GM23338 (cell line): ENCODE measurements around the gene BBS1. TPM values are rescaled to one million over a fixed set of nuclear protein-coding genes. Genes with fewer than 3 reads are reported as not detected.

Source experiments
- ATAC-seq: fragments of 200-7000 bp; cut with Tn5 transposase; 3 replicates; pipeline ENCODE4 v1.9.1; 2020
- DNase-seq: peaks from one replicate; pipeline ENCODE4 v3.0.0-alpha.2; 2015; ENCODE audit warnings: low spot score
- H2AFZ ChIP-seq: fragments of 200-600 bp; sonication (generic); 2 replicates; pipeline ENCODE4 v1.8.0; 2016; ENCODE audit warnings: antibody characterized with exemption, mild to moderate bottlenecking, moderate library complexity
- H3F3A ChIP-seq: fragments of 200-600 bp; sonication (generic); replicated peaks from 2 replicates; pipeline ENCODE4 v1.8.0; 2017; ENCODE audit warnings: antibody characterized with exemption, mixed run types, low read depth
- H3K27ac ChIP-seq: fragments of 200-600 bp; sonication (generic); 2 replicates; pipeline ENCODE4 v1.6.1; 2016; ENCODE audit warnings: low read depth
- H3K27me3 ChIP-seq: fragments of 200-600 bp; sonication (generic); 2 replicates; pipeline ENCODE4 v1.8.0; 2016; ENCODE audit warnings: mild to moderate bottlenecking, mixed run types, moderate library complexity; ENCODE audit not compliant: insufficient read depth
- H3K36me3 ChIP-seq: fragments of 200-600 bp; sonication (generic); 2 replicates; pipeline ENCODE4 v1.8.0; 2016; ENCODE audit warnings: mild to moderate bottlenecking; ENCODE audit not compliant: insufficient read depth
- H3K4me1 ChIP-seq: fragments of 200-600 bp; sonication (generic); 2 replicates; pipeline ENCODE4 v1.8.0; 2016; ENCODE audit warnings: mild to moderate bottlenecking, moderate library complexity; ENCODE audit not compliant: insufficient read depth
- H3K4me2 ChIP-seq: fragments of 200-600 bp; sonication (generic); 2 replicates; pipeline ENCODE4 v1.7.1; 2017; ENCODE audit warnings: mixed run types
- H3K4me3 ChIP-seq: fragments of 200-600 bp; sonication (generic); 2 replicates; pipeline ENCODE4 v1.6.1; 2016; ENCODE audit warnings: mixed run types
- H3K79me2 ChIP-seq: fragments of 200-600 bp; sonication (generic); replicated peaks from 2 replicates; pipeline ENCODE4 v1.8.0; 2017; ENCODE audit warnings: mild to moderate bottlenecking; ENCODE audit not compliant: insufficient read depth
- H3K9me2 ChIP-seq: fragments of 200-600 bp; sonication (generic); 2 replicates; pipeline ENCODE4 v1.8.0; 2017; ENCODE audit not compliant: insufficient read depth
- H4K20me1 ChIP-seq: fragments of 200-600 bp; sonication (generic); replicated peaks from 2 replicates; pipeline ENCODE4 v1.8.0; 2017; ENCODE audit warnings: mild to moderate bottlenecking; ENCODE audit not compliant: insufficient read depth
- H3K27ac Mint-ChIP-seq: 2 replicates; pipeline ENCODE4 v1.8.0; 2020; ENCODE audit warnings: inconsistent platforms, mild to moderate bottlenecking, moderate library complexity, mixed read lengths
- H3K27me3 Mint-ChIP-seq: 3 replicates; pipeline ENCODE4 v1.8.0; 2022; ENCODE audit warnings: low read depth, mild to moderate bottlenecking, moderate library complexity, mixed read lengths, inconsistent platforms; ENCODE audit not compliant: insufficient read depth, poor library complexity
- H3K36me3 Mint-ChIP-seq: 3 replicates; pipeline ENCODE4 v1.8.0; 2021; ENCODE audit warnings: low read depth, mild to moderate bottlenecking, inconsistent platforms, moderate library complexity, mixed read lengths
- H3K4me1 Mint-ChIP-seq: 3 replicates; pipeline ENCODE4 v1.8.0; 2020; ENCODE audit warnings: mild to moderate bottlenecking, inconsistent platforms, mixed read lengths
- H3K4me3 Mint-ChIP-seq: 3 replicates; pipeline ENCODE4 v1.8.0; 2021; ENCODE audit warnings: moderate library complexity, mild to moderate bottlenecking, inconsistent platforms, mixed read lengths
- H3K9me3 Mint-ChIP-seq: 3 replicates; pipeline ENCODE4 v1.8.0; 2020; ENCODE audit warnings: moderate library complexity, mild to moderate bottlenecking, inconsistent platforms, mixed read lengths
- CREB1 ChIP-seq: fragments of 250-450 bp; sonication (Bioruptor Pico); IDR thresholded peaks from 2 replicates; pipeline ENCODE4 v1.5.0; 2020; ENCODE audit warnings: low read depth, mild to moderate bottlenecking, moderate library complexity
- EZH2 ChIP-seq: fragments of 200-600 bp; sonication (generic); IDR thresholded peaks from one replicate; pipeline ENCODE4 v1.8.0; 2017; ENCODE audit warnings: antibody characterized with exemption, mild to moderate bottlenecking, low read depth; ENCODE audit not compliant: unreplicated experiment
- EZH2phosphoT487 ChIP-seq: fragments of 200-600 bp; sonication (generic); IDR thresholded peaks from one replicate; pipeline ENCODE4 v1.8.1; 2018; ENCODE audit warnings: antibody characterized with exemption; ENCODE audit not compliant: unreplicated experiment
- JUNB ChIP-seq: IDR thresholded peaks from one replicate; pipeline ENCODE4 v1.6.1; 2016; ENCODE audit warnings: antibody characterized with exemption; ENCODE audit not compliant: unreplicated experiment
- NANOG ChIP-seq: IDR thresholded peaks from 2 replicates; pipeline ENCODE4 v1.6.1; 2016; ENCODE audit warnings: antibody characterized with exemption, borderline replicate concordance
- POLR2AphosphoS5 ChIP-seq: IDR thresholded peaks from 2 replicates; pipeline ENCODE4 v1.6.1; 2016; ENCODE audit warnings: antibody characterized with exemption, low read depth
- STAT1 ChIP-seq: IDR thresholded peaks from one replicate; pipeline ENCODE4 v1.6.1; 2016; ENCODE audit warnings: antibody characterized with exemption; ENCODE audit not compliant: unreplicated experiment
- ZNF114 ChIP-seq: fragments of 250-450 bp; sonication (Bioruptor Pico); IDR thresholded peaks from 2 replicates; pipeline ENCODE4 v1.5.0; 2020; ENCODE audit warnings: mild to moderate bottlenecking, moderate library complexity
- ZNF331 ChIP-seq: fragments of 250-450 bp; sonication (Bioruptor Pico); IDR thresholded peaks from 2 replicates; pipeline ENCODE4 v1.5.0; 2020; ENCODE audit warnings: low read depth, mild to moderate bottlenecking, moderate library complexity
- polyA plus RNA-seq: library from polyadenylated mRNA; unstranded; fragments of >200 nt; fragmentation: Nextera tagmentation; extraction: Ambion mirVana; gene quantifications from 2 replicates; pipeline ENCODE4 v1.2.1, GENCODE V29; 2016
- total RNA-seq: library from RNA; depleted of rRNA; stranded (reverse); fragments of >200 nt; shearing (Covaris generic); gene quantifications from 2 replicates; pipeline ENCODE4 v1.2.3, GENCODE V29; 2014
- TF ChIP-seq, protein P1 (sequence below): fragments of 250-450 bp; sonication (Bioruptor Pico); IDR thresholded peaks from 2 replicates; pipeline ENCODE4 v1.5.0; 2020; ENCODE audit warnings: mild to moderate bottlenecking, moderate library complexity
- TF ChIP-seq, protein P2 (sequence below): IDR thresholded peaks from one replicate; pipeline ENCODE4 v1.6.1; 2018; ENCODE audit warnings: antibody characterized with exemption; ENCODE audit not compliant: unreplicated experiment
- TF ChIP-seq, protein P3 (sequence below): IDR thresholded peaks from 2 replicates; pipeline ENCODE4 v1.6.1; 2016; ENCODE audit warnings: antibody characterized with exemption
- TF ChIP-seq, protein P4 (sequence below), 2 experiments: fragments of 200-600 bp in 1 of 2; sonication (generic) in 1 of 2; conservative IDR thresholded peaks; 2 replicates each; pipeline versions ENCODE4 v1.5.1 to v1.6.1; 2016 to 2017; ENCODE audit warnings: antibody characterized with exemption in 2 of 2, low read depth in 2 of 2, mild to moderate bottlenecking in 2 of 2, moderate library complexity in 1 of 2

Gene BBS1
- total and polyA plus RNA-seq, 2 experiments from 2014 or later, result 11.6 to 41.3 TPM

DNA sequence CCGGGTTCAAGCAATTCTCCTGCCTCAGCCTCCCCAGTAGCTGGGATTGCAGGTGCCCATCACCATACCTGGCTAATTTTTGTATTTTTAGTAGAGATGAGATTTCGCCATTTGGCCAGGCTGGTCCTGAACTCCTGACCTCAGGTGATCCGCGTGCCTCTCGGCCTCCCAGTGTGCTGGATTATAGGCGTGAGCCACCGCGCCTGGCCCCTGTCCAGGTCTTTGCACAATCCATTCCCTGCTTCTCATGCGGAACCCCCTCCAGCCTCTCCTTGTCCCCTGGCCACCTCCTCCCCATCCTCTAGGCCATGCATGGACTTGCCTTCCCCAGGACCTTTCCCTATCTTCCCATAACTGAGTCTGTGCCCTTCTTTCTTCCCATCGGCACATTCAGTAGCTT, 21.5 kb upstream of the BBS1 start:
- Histone ChIP-seq H3K27me3 (no peaks in the 10 kb centered on the region), H3K27ac (no peak overlapping the region), H3F3A (0 out of 2 replicates have a peak, but pooled peaks cover 6% of the 10 kb centered on the region), H3K9me2 (no peaks in the 10 kb centered on the region), H4K20me1 (no peaks in the 10 kb centered on the region), H3K36me3 (0 out of 2 replicates have a peak, but pooled peaks cover under 1% of the 10 kb centered on the region), H3K4me2 (no peak overlapping the region), H3K4me3 (no peak overlapping the region), H3K79me2 (no peaks in the 10 kb centered on the region), H2AFZ (no peak overlapping the region), H3K4me1 (peaks cover 5% of the 10 kb centered on the region)
- TF ChIP-seq CREB1 (CRISPR knock-in tag) (no peak), ZNF114 (CRISPR knock-in tag) (no peak), POLR2AphosphoS5 (no peak), EZH2phosphoT487 (no peak), ZNF331 (CRISPR knock-in tag) (no peak), JUNB (no peak), EZH2 (no peak), NANOG (no peak), STAT1 (no peak)
- TF ChIP-seq, protein P1, sequence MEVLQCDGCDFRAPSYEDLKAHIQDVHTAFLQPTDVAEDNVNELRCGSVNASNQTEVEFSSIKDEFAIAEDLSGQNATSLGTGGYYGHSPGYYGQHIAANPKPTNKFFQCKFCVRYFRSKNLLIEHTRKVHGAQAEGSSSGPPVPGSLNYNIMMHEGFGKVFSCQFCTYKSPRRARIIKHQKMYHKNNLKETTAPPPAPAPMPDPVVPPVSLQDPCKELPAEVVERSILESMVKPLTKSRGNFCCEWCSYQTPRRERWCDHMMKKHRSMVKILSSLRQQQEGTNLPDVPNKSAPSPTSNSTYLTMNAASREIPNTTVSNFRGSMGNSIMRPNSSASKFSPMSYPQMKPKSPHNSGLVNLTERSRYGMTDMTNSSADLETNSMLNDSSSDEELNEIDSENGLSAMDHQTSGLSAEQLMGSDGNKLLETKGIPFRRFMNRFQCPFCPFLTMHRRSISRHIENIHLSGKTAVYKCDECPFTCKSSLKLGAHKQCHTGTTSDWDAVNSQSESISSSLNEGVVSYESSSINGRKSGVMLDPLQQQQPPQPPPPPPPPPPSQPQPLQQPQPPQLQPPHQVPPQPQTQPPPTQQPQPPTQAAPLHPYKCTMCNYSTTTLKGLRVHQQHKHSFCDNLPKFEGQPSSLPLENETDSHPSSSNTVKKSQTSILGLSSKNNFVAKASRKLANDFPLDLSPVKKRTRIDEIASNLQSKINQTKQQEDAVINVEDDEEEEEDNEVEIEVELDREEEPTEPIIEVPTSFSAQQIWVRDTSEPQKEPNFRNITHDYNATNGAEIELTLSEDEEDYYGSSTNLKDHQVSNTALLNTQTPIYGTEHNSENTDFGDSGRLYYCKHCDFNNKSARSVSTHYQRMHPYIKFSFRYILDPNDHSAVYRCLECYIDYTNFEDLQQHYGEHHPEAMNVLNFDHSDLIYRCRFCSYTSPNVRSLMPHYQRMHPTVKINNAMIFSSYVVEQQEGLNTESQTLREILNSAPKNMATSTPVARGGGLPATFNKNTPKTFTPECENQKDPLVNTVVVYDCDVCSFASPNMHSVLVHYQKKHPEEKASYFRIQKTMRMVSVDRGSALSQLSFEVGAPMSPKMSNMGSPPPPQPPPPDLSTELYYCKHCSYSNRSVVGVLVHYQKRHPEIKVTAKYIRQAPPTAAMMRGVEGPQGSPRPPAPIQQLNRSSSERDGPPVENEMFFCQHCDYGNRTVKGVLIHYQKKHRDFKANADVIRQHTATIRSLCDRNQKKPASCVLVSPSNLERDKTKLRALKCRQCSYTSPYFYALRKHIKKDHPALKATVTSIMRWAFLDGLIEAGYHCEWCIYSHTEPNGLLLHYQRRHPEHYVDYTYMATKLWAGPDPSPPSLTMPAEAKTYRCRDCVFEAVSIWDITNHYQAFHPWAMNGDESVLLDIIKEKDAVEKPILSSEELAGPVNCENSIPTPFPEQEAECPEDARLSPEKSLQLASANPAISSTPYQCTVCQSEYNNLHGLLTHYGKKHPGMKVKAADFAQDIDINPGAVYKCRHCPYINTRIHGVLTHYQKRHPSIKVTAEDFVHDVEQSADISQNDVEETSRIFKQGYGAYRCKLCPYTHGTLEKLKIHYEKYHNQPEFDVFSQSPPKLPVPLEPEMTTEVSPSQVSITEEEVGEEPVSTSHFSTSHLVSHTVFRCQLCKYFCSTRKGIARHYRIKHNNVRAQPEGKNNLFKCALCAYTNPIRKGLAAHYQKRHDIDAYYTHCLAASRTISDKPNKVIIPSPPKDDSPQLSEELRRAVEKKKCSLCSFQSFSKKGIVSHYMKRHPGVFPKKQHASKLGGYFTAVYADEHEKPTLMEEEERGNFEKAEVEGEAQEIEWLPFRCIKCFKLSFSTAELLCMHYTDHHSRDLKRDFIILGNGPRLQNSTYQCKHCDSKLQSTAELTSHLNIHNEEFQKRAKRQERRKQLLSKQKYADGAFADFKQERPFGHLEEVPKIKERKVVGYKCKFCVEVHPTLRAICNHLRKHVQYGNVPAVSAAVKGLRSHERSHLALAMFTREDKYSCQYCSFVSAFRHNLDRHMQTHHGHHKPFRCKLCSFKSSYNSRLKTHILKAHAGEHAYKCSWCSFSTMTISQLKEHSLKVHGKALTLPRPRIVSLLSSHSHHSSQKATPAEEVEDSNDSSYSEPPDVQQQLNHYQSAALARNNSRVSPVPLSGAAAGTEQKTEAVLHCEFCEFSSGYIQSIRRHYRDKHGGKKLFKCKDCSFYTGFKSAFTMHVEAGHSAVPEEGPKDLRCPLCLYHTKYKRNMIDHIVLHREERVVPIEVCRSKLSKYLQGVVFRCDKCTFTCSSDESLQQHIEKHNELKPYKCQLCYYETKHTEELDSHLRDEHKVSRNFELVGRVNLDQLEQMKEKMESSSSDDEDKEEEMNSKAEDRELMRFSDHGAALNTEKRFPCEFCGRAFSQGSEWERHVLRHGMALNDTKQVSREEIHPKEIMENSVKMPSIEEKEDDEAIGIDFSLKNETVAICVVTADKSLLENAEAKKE, result no peak
- TF ChIP-seq, protein P2, sequence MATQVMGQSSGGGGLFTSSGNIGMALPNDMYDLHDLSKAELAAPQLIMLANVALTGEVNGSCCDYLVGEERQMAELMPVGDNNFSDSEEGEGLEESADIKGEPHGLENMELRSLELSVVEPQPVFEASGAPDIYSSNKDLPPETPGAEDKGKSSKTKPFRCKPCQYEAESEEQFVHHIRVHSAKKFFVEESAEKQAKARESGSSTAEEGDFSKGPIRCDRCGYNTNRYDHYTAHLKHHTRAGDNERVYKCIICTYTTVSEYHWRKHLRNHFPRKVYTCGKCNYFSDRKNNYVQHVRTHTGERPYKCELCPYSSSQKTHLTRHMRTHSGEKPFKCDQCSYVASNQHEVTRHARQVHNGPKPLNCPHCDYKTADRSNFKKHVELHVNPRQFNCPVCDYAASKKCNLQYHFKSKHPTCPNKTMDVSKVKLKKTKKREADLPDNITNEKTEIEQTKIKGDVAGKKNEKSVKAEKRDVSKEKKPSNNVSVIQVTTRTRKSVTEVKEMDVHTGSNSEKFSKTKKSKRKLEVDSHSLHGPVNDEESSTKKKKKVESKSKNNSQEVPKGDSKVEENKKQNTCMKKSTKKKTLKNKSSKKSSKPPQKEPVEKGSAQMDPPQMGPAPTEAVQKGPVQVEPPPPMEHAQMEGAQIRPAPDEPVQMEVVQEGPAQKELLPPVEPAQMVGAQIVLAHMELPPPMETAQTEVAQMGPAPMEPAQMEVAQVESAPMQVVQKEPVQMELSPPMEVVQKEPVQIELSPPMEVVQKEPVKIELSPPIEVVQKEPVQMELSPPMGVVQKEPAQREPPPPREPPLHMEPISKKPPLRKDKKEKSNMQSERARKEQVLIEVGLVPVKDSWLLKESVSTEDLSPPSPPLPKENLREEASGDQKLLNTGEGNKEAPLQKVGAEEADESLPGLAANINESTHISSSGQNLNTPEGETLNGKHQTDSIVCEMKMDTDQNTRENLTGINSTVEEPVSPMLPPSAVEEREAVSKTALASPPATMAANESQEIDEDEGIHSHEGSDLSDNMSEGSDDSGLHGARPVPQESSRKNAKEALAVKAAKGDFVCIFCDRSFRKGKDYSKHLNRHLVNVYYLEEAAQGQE, result no peak
- TF ChIP-seq, protein P3, sequence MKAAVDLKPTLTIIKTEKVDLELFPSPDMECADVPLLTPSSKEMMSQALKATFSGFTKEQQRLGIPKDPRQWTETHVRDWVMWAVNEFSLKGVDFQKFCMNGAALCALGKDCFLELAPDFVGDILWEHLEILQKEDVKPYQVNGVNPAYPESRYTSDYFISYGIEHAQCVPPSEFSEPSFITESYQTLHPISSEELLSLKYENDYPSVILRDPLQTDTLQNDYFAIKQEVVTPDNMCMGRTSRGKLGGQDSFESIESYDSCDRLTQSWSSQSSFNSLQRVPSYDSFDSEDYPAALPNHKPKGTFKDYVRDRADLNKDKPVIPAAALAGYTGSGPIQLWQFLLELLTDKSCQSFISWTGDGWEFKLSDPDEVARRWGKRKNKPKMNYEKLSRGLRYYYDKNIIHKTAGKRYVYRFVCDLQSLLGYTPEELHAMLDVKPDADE, result no peak
- TF ChIP-seq, protein P4, sequence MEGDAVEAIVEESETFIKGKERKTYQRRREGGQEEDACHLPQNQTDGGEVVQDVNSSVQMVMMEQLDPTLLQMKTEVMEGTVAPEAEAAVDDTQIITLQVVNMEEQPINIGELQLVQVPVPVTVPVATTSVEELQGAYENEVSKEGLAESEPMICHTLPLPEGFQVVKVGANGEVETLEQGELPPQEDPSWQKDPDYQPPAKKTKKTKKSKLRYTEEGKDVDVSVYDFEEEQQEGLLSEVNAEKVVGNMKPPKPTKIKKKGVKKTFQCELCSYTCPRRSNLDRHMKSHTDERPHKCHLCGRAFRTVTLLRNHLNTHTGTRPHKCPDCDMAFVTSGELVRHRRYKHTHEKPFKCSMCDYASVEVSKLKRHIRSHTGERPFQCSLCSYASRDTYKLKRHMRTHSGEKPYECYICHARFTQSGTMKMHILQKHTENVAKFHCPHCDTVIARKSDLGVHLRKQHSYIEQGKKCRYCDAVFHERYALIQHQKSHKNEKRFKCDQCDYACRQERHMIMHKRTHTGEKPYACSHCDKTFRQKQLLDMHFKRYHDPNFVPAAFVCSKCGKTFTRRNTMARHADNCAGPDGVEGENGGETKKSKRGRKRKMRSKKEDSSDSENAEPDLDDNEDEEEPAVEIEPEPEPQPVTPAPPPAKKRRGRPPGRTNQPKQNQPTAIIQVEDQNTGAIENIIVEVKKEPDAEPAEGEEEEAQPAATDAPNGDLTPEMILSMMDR (conservative IDR thresholded peaks at IDR 0.05; ENCODE audit: low read depth in 2 of 2), result no peak
- Mint-ChIP-seq H3K27me3 (peaks cover 12% of the 10 kb centered on the region), H3K27ac (no peak overlapping the region), H3K4me1 (peaks cover 6% of the 10 kb centered on the region), H3K9me3 (no peaks in the 10 kb centered on the region), H3K4me3 (no peak overlapping the region), H3K36me3 (peaks cover 32% of the 10 kb centered on the region)
- DNase-seq (no peak), ATAC-seq (no peak)
